Stimulated activated CD4-positive, alpha-beta T cell treated with anti-CD3 and anti-CD28 coated beads, Interleukin-4, amount 100 ng/mL, for 1 hour (primary cell): ENCODE measurements around the gene PPP3CB.
"Not testable (repeated sequence)": the region's sequence is repeated elsewhere in the genome, so short reads cannot be mapped to it uniquely, and the experiment has no call there.

Source experiments
- DNase-seq: peaks from one replicate; pipeline ENCODE4 v3.0.0-alpha.2; 2020

PPP3CB gene

GRCh38 chr10:73413528-73414229 is 82.1 kb downstream of the PPP3CB start, which contains the start of gene ANXA7:
TSS of gene ANXA7 (minus strand) at chr10:73414058. CDS start at chr10:73400856, 13,202 bp downstream.
- DNase-seq: peak; percentile 97

- no peak for DNase-seq
Observed at GRCh38 chr10:73413108-73413527, 82.7 kb downstream of the PPP3CB start.

- DNase-seq: no peak
Observed at GRCh38 chr10:73410897-73411296, 84.9 kb downstream of the PPP3CB start.

- no peak for DNase-seq
Observed at GRCh38 chr10:73408978-73409521, 86.8 kb downstream of the PPP3CB start.

- no peak for DNase-seq
Observed at GRCh38 chr10:73408061-73408460, 87.8 kb downstream of the PPP3CB start.

- no peak for DNase-seq
Observed at GRCh38 chr10:73407495-73407894, 88.3 kb downstream of the PPP3CB start.

- no peak for DNase-seq
Observed at GRCh38 chr10:73406846-73407245, 89.0 kb downstream of the PPP3CB start.

GRCh38 chr10:73405556-73405955 is 90.3 kb downstream of the PPP3CB start:
- DNase-seq: no peak

- DNase-seq: no peak
Observed at GRCh38 chr10:73404690-73405089, 91.1 kb downstream of the PPP3CB start.

GRCh38 chr10:73401636-73402035 is 94.2 kb downstream of the PPP3CB start:
- DNase-seq: no peak

- no peak for DNase-seq
Observed at GRCh38 chr10:73399063-73399462, 96.8 kb downstream of the PPP3CB start.

- no peak for DNase-seq
Observed at GRCh38 chr10:73398024-73398423, 97.8 kb downstream of the PPP3CB start.

- DNase-seq: not testable (repeated sequence)
Observed at GRCh38 chr10:73394325-73394724, 101.5 kb downstream of the PPP3CB start.

GRCh38 chr10:73388228-73388627 is 107.6 kb downstream of the PPP3CB start:
- DNase-seq: no peak

GRCh38 chr10:73386583-73386982 is 109.2 kb downstream of the PPP3CB start:
- DNase-seq: no peak
